Rectal smooth muscle tissue (tissue), 1 donor: ENCODE results near the gene BAZ2B.

ENCODE experiments used
- H3K27ac ChIP-seq: one replicate; pipeline ENCODE4 v1.7.0; 2013; ENCODE audit warnings: low read depth, low read length, inconsistent platforms
- H3K27me3 ChIP-seq: one replicate; pipeline ENCODE4 v1.7.0; 2013; ENCODE audit warnings: low read length; ENCODE audit not compliant: control insufficient read depth, insufficient read depth
- H3K36me3 ChIP-seq: one replicate; pipeline ENCODE4 v1.7.0; 2013; ENCODE audit warnings: low read length; ENCODE audit not compliant: control insufficient read depth, insufficient read depth
- H3K4me1 ChIP-seq: one replicate; pipeline ENCODE4 v1.7.0; 2013; ENCODE audit warnings: low read length; ENCODE audit not compliant: control insufficient read depth, insufficient read depth
- H3K4me3 ChIP-seq: one replicate; pipeline ENCODE4 v1.7.0; 2013; ENCODE audit warnings: low read length
- H3K9ac ChIP-seq: one replicate; pipeline ENCODE4 v1.7.0; 2013; ENCODE audit warnings: low read length

Gene BAZ2B

GRCh38 chr2:159531475-159531874 lies 84.9 kb downstream of the BAZ2B start:
- no peaks in the 10 kb centered on the region for H3K4me1 ChIP-seq
- no peak overlapping the region for H3K27ac ChIP-seq
- H3K4me3 ChIP-seq, result no peak overlapping the region
- no peaks in the 10 kb centered on the region for H3K27me3 ChIP-seq
- no peak overlapping the region for H3K9ac ChIP-seq
- H3K36me3 ChIP-seq, result no peaks in the 10 kb centered on the region

GRCh38 chr2:159526433-159526832 lies 89.9 kb downstream of the BAZ2B start:
- Histone ChIP-seq H3K4me3 (no peak overlapping the region), H3K27ac (no peak overlapping the region), H3K4me1 (no peaks in the 10 kb centered on the region), H3K27me3 (no peaks in the 10 kb centered on the region), H3K9ac (no peak overlapping the region), H3K36me3 (no peaks in the 10 kb centered on the region)

GRCh38 chr2:159525012-159525411 lies 91.3 kb downstream of the BAZ2B start:
- H3K36me3 ChIP-seq, result no peaks in the 10 kb centered on the region
- no peak overlapping the region for H3K27ac ChIP-seq
- H3K4me3 ChIP-seq, result no peak overlapping the region
- H3K9ac ChIP-seq, result no peak overlapping the region
- H3K4me1 ChIP-seq, result no peaks in the 10 kb centered on the region
- no peaks in the 10 kb centered on the region for H3K27me3 ChIP-seq

- Histone ChIP-seq H3K36me3 (no peaks in the 10 kb centered on the region), H3K27me3 (no peaks in the 10 kb centered on the region), H3K4me1 (peaks cover 4% of the 10 kb centered on the region), H3K4me3 (no peak overlapping the region), H3K9ac (no peak overlapping the region), H3K27ac (no peak overlapping the region)
Measured at GRCh38 chr2:159521272-159521671, 95.1 kb downstream of the BAZ2B start.

- H3K4me1 ChIP-seq, result peaks cover 7% of the 10 kb centered on the region
Measured at GRCh38 chr2:159518321-159519005, 97.9 kb downstream of the BAZ2B start.

GRCh38 chr2:159516241-159516758 lies 100.0 kb downstream of the BAZ2B start:
- peak overlapping the region; percentile 66 for H3K4me3 ChIP-seq
- peak overlapping the region; percentile 21 for H3K27ac ChIP-seq

More at GRCh38 chr2:159518321-159519005, 97.9 kb downstream of the BAZ2B start:
- no peak overlapping the region for H3K27ac ChIP-seq
- no peaks in the 10 kb centered on the region for H3K36me3 ChIP-seq
- H3K4me3 ChIP-seq, result no peak overlapping the region
- no peaks in the 10 kb centered on the region for H3K27me3 ChIP-seq
- H3K9ac ChIP-seq, result no peak overlapping the region

GRCh38 chr2:159515441-159515840 lies 100.9 kb downstream of the BAZ2B start:
- Histone ChIP-seq H3K27ac (no peak overlapping the region), H3K36me3 (no peaks in the 10 kb centered on the region), H3K9ac (no peak overlapping the region), H3K4me3 (no peak overlapping the region), H3K27me3 (no peaks in the 10 kb centered on the region), H3K4me1 (peaks cover 9% of the 10 kb centered on the region)

More at GRCh38 chr2:159516241-159516758, 100.0 kb downstream of the BAZ2B start:
- Histone ChIP-seq H3K36me3 (no peaks in the 10 kb centered on the region), H3K4me1 (peaks cover 9% of the 10 kb centered on the region), H3K9ac (peak overlapping the region; percentile 32), H3K27me3 (no peaks in the 10 kb centered on the region)

- Histone ChIP-seq H3K4me1 (peaks cover 9% of the 10 kb centered on the region), H3K4me3 (no peak overlapping the region), H3K27me3 (no peaks in the 10 kb centered on the region), H3K27ac (no peak overlapping the region), H3K9ac (no peak overlapping the region), H3K36me3 (no peaks in the 10 kb centered on the region)
Measured at GRCh38 chr2:159513745-159514144, 102.6 kb downstream of the BAZ2B start.

- Histone ChIP-seq H3K9ac (no peak overlapping the region), H3K4me1 (no peaks in the 10 kb centered on the region), H3K27me3 (no peaks in the 10 kb centered on the region), H3K4me3 (no peak overlapping the region), H3K36me3 (no peaks in the 10 kb centered on the region), H3K27ac (no peak overlapping the region)
Measured at GRCh38 chr2:159508140-159508539, 108.2 kb downstream of the BAZ2B start.

- H3K36me3 ChIP-seq, result no peaks in the 10 kb centered on the region
- H3K27me3 ChIP-seq, result no peaks in the 10 kb centered on the region
- H3K4me3 ChIP-seq, result no peak overlapping the region
- H3K27ac ChIP-seq, result no peak overlapping the region
- no peak overlapping the region for H3K9ac ChIP-seq
- H3K4me1 ChIP-seq, result no peaks in the 10 kb centered on the region
Measured at GRCh38 chr2:159506764-159507440, 109.4 kb downstream of the BAZ2B start.

- Histone ChIP-seq H3K9ac (no peak overlapping the region), H3K27me3 (no peaks in the 10 kb centered on the region), H3K4me3 (no peak overlapping the region), H3K27ac (no peak overlapping the region), H3K4me1 (no peaks in the 10 kb centered on the region), H3K36me3 (no peaks in the 10 kb centered on the region)
Measured at GRCh38 chr2:159506202-159506601, 110.1 kb downstream of the BAZ2B start.

GRCh38 chr2:159505196-159505595 lies 111.2 kb downstream of the BAZ2B start:
- Histone ChIP-seq H3K4me1 (no peaks in the 10 kb centered on the region), H3K36me3 (no peaks in the 10 kb centered on the region)

More at GRCh38 chr2:159505196-159505595, 111.2 kb downstream of the BAZ2B start:
- no peaks in the 10 kb centered on the region for H3K27me3 ChIP-seq
- no peak overlapping the region for H3K4me3 ChIP-seq
- no peak overlapping the region for H3K27ac ChIP-seq
- no peak overlapping the region for H3K9ac ChIP-seq
